ENCODE data around the gene CDK5. TPM values are rescaled to one million over a fixed set of nuclear protein-coding genes. Genes with fewer than 3 reads are reported as not detected.
A peak's percentile ranks its signal among the peaks of the same experiment; 100 is the strongest.

Gene CDK5
- total and polyA plus RNA-seq, 9 of the 15 experiments (the other 6 are each of a cell fraction or from before 2014, with no cell fraction given), result 3.2 to 38.0 (median 27.5) TPM

DNA sequence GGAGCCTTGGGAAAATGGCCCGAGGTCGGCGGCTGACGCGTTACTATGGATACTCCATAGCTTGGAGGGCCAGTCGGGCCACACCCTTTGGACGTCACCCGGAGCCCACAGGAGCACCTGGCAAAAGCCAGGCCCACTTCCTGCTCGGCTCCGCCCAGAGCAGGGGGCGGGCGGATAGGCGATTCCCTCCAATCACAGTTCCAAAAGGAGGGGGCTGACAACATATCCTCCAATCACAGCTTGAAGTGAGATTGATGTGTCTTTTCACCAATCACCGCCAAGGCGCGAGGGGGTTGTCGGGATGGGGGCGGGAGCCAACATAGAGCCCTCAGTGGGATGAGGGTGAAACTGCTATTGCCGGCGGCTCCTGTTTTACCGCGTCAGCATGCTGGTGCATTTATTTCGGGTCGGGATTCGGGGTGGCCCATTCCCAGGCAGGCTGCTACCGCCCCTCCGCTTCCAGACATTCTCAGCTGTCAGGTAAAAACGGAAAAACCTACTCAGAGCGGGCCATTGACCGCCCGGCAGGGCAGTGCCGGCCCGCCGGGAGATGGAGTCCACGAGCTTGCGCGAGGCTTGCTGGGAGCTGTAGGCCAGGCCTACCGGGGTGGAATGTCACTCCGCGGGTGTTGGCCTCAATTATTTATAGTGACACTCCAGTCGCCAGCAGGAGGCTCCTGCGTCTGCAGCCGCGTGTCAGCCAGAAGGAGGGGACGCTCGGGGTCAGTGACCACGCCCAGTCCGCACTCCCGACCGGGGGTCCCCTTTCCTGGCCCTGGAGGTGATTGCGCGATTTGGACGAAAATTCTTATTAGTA is 29.4 kb downstream of the CDK5 start, which contains the start of gene ABCB8 (continued):
- TF ChIP-seq MEF2A (IDR thresholded peaks at IDR 0.05; ENCODE audit: control insufficient read depth, low read depth, low read length), result peak; percentile 62; the same call in 1 of the 2 replicates
- peak; percentile 67; the same call in 1 of the 2 replicates for TF ChIP-seq HMGXB4 (CRISPR knock-in tag; IDR thresholded peaks at IDR 0.05)
- TF ChIP-seq, protein P1, sequence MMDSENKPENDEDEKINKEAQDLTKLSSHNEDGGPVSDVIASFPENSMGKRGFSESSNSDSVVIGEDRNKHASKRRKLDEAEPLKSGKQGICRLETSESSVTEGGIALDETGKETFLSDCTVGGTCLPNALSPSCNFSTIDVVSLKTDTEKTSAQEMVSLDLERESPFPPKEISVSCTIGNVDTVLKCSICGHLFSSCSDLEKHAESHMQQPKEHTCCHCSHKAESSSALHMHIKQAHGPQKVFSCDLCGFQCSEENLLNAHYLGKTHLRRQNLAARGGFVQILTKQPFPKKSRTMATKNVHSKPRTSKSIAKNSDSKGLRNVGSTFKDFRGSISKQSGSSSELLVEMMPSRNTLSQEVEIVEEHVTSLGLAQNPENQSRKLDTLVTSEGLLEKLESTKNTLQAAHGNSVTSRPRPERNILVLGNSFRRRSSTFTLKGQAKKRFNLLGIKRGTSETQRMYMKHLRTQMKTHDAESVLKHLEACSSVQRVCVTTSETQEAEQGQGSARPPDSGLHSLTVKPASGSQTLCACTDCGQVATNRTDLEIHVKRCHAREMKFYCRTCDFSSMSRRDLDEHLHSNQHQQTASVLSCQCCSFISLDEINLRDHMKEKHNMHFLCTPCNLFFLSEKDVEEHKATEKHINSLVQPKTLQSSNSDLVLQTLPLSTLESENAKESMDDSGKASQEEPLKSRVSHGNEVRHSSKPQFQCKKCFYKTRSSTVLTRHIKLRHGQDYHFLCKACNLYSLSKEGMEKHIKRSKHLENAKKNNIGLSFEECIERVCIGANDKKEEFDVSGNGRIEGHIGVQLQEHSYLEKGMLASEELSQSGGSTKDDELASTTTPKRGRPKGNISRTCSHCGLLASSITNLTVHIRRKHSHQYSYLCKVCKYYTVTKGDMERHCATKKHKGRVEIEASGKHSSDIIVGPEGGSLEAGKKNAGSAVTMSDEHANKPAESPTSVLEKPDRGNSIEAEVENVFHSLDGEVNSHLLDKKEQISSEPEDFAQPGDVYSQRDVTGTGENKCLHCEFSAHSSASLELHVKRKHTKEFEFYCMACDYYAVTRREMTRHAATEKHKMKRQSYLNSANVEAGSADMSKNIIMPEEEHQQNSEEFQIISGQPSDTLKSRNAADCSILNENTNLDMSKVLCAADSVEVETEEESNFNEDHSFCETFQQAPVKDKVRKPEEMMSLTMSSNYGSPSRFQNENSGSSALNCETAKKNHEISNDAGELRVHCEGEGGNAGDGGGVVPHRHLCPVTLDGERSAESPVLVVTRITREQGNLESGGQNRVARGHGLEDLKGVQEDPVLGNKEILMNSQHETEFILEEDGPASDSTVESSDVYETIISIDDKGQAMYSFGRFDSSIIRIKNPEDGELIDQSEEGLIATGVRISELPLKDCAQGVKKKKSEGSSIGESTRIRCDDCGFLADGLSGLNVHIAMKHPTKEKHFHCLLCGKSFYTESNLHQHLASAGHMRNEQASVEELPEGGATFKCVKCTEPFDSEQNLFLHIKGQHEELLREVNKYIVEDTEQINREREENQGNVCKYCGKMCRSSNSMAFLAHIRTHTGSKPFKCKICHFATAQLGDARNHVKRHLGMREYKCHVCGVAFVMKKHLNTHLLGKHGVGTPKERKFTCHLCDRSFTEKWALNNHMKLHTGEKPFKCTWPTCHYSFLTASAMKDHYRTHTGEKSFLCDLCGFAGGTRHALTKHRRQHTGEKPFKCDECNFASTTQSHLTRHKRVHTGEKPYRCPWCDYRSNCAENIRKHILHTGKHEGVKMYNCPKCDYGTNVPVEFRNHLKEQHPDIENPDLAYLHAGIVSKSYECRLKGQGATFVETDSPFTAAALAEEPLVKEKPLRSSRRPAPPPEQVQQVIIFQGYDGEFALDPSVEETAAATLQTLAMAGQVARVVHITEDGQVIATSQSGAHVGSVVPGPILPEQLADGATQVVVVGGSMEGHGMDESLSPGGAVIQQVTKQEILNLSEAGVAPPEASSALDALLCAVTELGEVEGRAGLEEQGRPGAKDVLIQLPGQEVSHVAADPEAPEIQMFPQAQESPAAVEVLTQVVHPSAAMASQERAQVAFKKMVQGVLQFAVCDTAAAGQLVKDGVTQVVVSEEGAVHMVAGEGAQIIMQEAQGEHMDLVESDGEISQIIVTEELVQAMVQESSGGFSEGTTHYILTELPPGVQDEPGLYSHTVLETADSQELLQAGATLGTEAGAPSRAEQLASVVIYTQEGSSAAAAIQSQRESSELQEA (IDR thresholded peaks at IDR 0.05; ENCODE audit: low read depth), result no peak
- TF ChIP-seq, protein P2, sequence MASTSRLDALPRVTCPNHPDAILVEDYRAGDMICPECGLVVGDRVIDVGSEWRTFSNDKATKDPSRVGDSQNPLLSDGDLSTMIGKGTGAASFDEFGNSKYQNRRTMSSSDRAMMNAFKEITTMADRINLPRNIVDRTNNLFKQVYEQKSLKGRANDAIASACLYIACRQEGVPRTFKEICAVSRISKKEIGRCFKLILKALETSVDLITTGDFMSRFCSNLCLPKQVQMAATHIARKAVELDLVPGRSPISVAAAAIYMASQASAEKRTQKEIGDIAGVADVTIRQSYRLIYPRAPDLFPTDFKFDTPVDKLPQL (IDR thresholded peaks at IDR 0.05; ENCODE audit: extremely low read depth, insufficient read length), result no peak
- peak; percentile 87; the same call in 1 of the 2 replicates for TF ChIP-seq KLF13 (tag; IDR thresholded peaks at IDR 0.05; ENCODE audit: borderline replicate concordance, low read depth)
- no peak for TF ChIP-seq HES1 (IDR thresholded peaks at IDR 0.05; ENCODE audit: low read depth)
- peak; percentile 56 for TF ChIP-seq ZNF232 (CRISPR knock-in tag; IDR thresholded peaks at IDR 0.05)
- no peak for TF ChIP-seq THRB (CRISPR knock-in tag; conservative IDR thresholded peaks at IDR 0.05)
- peak; percentile 68; the same call in 1 of the 2 replicates for TF ChIP-seq ZBTB9 (CRISPR knock-in tag; IDR thresholded peaks at IDR 0.05)

Measured in K562 (cell line).